HepG2 (cell line): ENCODE data around the gene MRPS5. TPM values are rescaled to one million over a fixed set of nuclear protein-coding genes. Genes with fewer than 3 reads are reported as not detected.

ENCODE experiments used
- E2F1 ChIP-seq: sonication (generic); formaldehyde crosslinking; IDR thresholded peaks from 2 replicates; pipeline ENCODE4 v1.5.0; 2020; ENCODE audit warnings: missing genetic modification reagents
- ELK4 ChIP-seq: sonication (generic); formaldehyde crosslinking; IDR thresholded peaks from 2 replicates; pipeline ENCODE4 v1.9.0; 2021; ENCODE audit warnings: missing genetic modification reagents, borderline replicate concordance
- FOXM1 ChIP-seq: sonication (generic); formaldehyde crosslinking; IDR thresholded peaks from 2 replicates; pipeline ENCODE4 v1.5.0; 2020; ENCODE audit warnings: missing genetic modification reagents
- KDM1A ChIP-seq: IDR thresholded peaks from 2 replicates; pipeline ENCODE4 v1.6.1; 2016; ENCODE audit warnings: missing compliant biosample characterization
- KDM3A ChIP-seq: IDR thresholded peaks from 2 replicates; pipeline ENCODE4 v1.6.1; 2018; ENCODE audit warnings: low read depth, missing compliant biosample characterization
- KMT2B ChIP-seq: IDR thresholded peaks from 2 replicates; pipeline ENCODE4 v1.6.1; 2016; ENCODE audit warnings: missing genetic modification reagents, missing compliant biosample characterization
- MBNL3 ChIP-seq: fragments of 250-450 bp; sonication (Bioruptor Pico); conservative IDR thresholded peaks from 2 replicates; pipeline ENCODE4 v1.8.0; 2022; ENCODE audit warnings: mild to moderate bottlenecking, inconsistent platforms
- NFE2L1 ChIP-seq: sonication (generic); formaldehyde crosslinking; IDR thresholded peaks from 2 replicates; pipeline ENCODE4 v1.4.0; 2020; ENCODE audit warnings: missing genetic modification reagents, mild to moderate bottlenecking, borderline replicate concordance
- RFXAP ChIP-seq: sonication (generic); formaldehyde crosslinking; IDR thresholded peaks from 2 replicates; pipeline ENCODE4 v1.4.0; 2020; ENCODE audit warnings: missing genetic modification reagents, borderline replicate concordance
- THYN1 ChIP-seq: sonication (generic); formaldehyde crosslinking; IDR thresholded peaks from 2 replicates; pipeline ENCODE4 v1.8.1; 2023; ENCODE audit warnings: low read depth, mild to moderate bottlenecking, moderate library complexity, missing genetic modification reagents, borderline replicate concordance
- ZFP82 ChIP-seq: sonication (generic); formaldehyde crosslinking; IDR thresholded peaks from 2 replicates; pipeline ENCODE4 v1.5.1; 2020; ENCODE audit warnings: mild to moderate bottlenecking, missing genetic modification reagents, borderline replicate concordance
- ZMYM3 ChIP-seq: sonication (generic); formaldehyde crosslinking; IDR thresholded peaks from 2 replicates; pipeline ENCODE4 v1.5.1; 2020; ENCODE audit warnings: mild to moderate bottlenecking, missing genetic modification reagents
- ZNF121 ChIP-seq: sonication (generic); formaldehyde crosslinking; IDR thresholded peaks from 2 replicates; pipeline ENCODE4 v1.5.0; 2020; ENCODE audit warnings: mild to moderate bottlenecking, missing genetic modification reagents
- ZNF124 ChIP-seq: sonication (generic); formaldehyde crosslinking; IDR thresholded peaks from 2 replicates; pipeline ENCODE4 v1.4.0; 2020; ENCODE audit warnings: missing genetic modification reagents
- ZNF17 ChIP-seq: sonication (generic); formaldehyde crosslinking; IDR thresholded peaks from 2 replicates; pipeline ENCODE4 v1.5.0; 2020; ENCODE audit warnings: mild to moderate bottlenecking, missing genetic modification reagents
- ZNF567 ChIP-seq: sonication (generic); formaldehyde crosslinking; IDR thresholded peaks from 2 replicates; pipeline ENCODE4 v1.8.1; 2023; ENCODE audit warnings: mild to moderate bottlenecking, missing genetic modification reagents, borderline replicate concordance
- ZNF792 ChIP-seq: IDR thresholded peaks from 2 replicates; pipeline ENCODE4 v1.6.1; 2016
- ZSCAN30 ChIP-seq: sonication (generic); formaldehyde crosslinking; IDR thresholded peaks from 2 replicates; pipeline ENCODE4 v1.5.0; 2020; ENCODE audit warnings: mild to moderate bottlenecking, missing genetic modification reagents
- polyA plus RNA-seq, 8 experiments: library from polyadenylated mRNA; depleted of rRNA in 3 of 8; stranded (reverse) in 7 of 8; unstranded in 1 of 8; fragments of >200 nt; fragmentation: Illumina TruSeq in 4 of 8; extraction: Trizol in 4 of 8; gene quantifications; 2 replicates each; pipeline versions ENCODE4 v1.2.1 to v1.2.3, GENCODE V29; 2011 to 2016; ENCODE audit warnings: low read depth in 4 of 8, missing spikeins in 1 of 8, mixed read lengths in 1 of 8; ENCODE audit not compliant: insufficient read depth in 1 of 8
- total RNA-seq, 5 experiments: library from RNA; depleted of rRNA; stranded (reverse); fragments of >200 nt; fragmentation: Illumina TruSeq; extraction: Trizol; gene quantifications; 2 replicates each; pipeline ENCODE4 v1.2.3, GENCODE V29; 2016; ENCODE audit warnings: low read depth in 1 of 5
- TF ChIP-seq, protein P1 (sequence below): IDR thresholded peaks from 2 replicates; pipeline ENCODE4 v1.6.1; 2016; ENCODE audit warnings: low read depth, control low read depth
- TF ChIP-seq, protein P2 (sequence below): sonication (generic); formaldehyde crosslinking; IDR thresholded peaks from 2 replicates; pipeline ENCODE4 v1.4.0; 2020; ENCODE audit warnings: missing genetic modification reagents, borderline replicate concordance
- TF ChIP-seq, protein P3 (sequence below): sonication (generic); formaldehyde crosslinking; IDR thresholded peaks from 2 replicates; pipeline ENCODE4 v1.8.1; 2023; ENCODE audit warnings: mild to moderate bottlenecking, moderate library complexity, missing genetic modification reagents
- TF ChIP-seq, protein P4 (sequence below): IDR thresholded peaks from 2 replicates; pipeline ENCODE4 v1.6.1; 2012; ENCODE audit warnings: inconsistent platforms

MRPS5 gene
- total and polyA plus RNA-seq, 2 of the 13 experiments (the other 11 are each of a cell fraction or from before 2014, with no cell fraction given), result 98.8 to 134 TPM

- TF ChIP-seq, protein P1, sequence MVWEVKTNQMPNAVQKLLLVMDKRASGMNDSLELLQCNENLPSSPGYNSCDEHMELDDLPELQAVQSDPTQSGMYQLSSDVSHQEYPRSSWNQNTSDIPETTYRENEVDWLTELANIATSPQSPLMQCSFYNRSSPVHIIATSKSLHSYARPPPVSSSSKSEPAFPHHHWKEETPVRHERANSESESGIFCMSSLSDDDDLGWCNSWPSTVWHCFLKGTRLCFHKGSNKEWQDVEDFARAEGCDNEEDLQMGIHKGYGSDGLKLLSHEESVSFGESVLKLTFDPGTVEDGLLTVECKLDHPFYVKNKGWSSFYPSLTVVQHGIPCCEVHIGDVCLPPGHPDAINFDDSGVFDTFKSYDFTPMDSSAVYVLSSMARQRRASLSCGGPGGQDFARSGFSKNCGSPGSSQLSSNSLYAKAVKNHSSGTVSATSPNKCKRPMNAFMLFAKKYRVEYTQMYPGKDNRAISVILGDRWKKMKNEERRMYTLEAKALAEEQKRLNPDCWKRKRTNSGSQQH (CRISPR knock-in tag), result 0 out of 2 replicates have a peak, but pooled peaks have one; percentile 7
- TF ChIP-seq ZSCAN30 (CRISPR knock-in tag) (0 out of 2 replicates have a peak, but pooled peaks have one; percentile 53), MBNL3 (CRISPR knock-in tag) (no peak), ZNF124 (CRISPR knock-in tag) (peak; percentile 7; the same call in 1 of the 2 replicates), KDM1A (CRISPR knock-in tag) (peak; percentile 85), ZFP82 (CRISPR knock-in tag) (0 out of 2 replicates have a peak, but pooled peaks have one; percentile 9), NFE2L1 (CRISPR knock-in tag) (no peak), ZNF567 (0 out of 2 replicates have a peak, but pooled peaks have one; percentile 6), KDM3A (no peak), ZMYM3 (CRISPR knock-in tag) (peak; percentile 96), ELK4 (0 out of 2 replicates have a peak, but pooled peaks have one; percentile 8), FOXM1 (CRISPR knock-in tag) (no peak; the same call in 1 of the 2 replicates), KMT2B (CRISPR knock-in tag) (no peak), ZNF792 (CRISPR knock-in tag) (no peak; the same call in 1 of the 2 replicates), E2F1 (CRISPR knock-in tag) (no peak), ZNF121 (CRISPR knock-in tag) (peak; percentile 37; the same call in 1 of the 2 replicates), RFXAP (CRISPR knock-in tag) (no peak), ZNF17 (CRISPR knock-in tag) (0 out of 2 replicates have a peak, but pooled peaks have one; percentile 56), THYN1 (CRISPR knock-in tag) (peak; percentile 6; the same call in 1 of the 2 replicates)
- TF ChIP-seq, protein P2, sequence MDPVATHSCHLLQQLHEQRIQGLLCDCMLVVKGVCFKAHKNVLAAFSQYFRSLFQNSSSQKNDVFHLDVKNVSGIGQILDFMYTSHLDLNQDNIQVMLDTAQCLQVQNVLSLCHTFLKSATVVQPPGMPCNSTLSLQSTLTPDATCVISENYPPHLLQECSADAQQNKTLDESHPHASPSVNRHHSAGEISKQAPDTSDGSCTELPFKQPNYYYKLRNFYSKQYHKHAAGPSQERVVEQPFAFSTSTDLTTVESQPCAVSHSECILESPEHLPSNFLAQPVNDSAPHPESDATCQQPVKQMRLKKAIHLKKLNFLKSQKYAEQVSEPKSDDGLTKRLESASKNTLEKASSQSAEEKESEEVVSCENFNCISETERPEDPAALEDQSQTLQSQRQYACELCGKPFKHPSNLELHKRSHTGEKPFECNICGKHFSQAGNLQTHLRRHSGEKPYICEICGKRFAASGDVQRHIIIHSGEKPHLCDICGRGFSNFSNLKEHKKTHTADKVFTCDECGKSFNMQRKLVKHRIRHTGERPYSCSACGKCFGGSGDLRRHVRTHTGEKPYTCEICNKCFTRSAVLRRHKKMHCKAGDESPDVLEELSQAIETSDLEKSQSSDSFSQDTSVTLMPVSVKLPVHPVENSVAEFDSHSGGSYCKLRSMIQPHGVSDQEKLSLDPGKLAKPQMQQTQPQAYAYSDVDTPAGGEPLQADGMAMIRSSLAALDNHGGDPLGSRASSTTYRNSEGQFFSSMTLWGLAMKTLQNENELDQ (CRISPR knock-in tag), result no peak
- TF ChIP-seq, protein P3, sequence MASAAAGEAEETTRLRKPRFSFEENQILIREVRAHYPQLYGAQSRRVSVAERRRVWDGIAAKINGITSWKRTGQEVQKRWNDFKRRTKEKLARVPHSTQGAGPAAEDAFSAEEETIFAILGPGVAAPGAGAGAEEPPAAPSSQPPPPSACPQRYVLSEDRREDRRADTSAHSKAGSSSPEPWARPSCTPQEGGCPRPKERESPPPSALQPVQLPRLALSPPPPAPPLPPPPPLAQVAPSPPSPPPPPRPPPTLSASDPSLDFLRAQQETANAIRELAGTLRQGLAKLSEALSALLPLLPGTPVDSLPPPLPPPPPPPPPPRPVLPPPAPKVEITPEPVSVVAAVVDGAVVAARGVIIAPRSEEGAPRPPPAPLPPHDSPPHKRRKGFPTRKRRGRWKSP (CRISPR knock-in tag), result 0 out of 2 replicates have a peak, but pooled peaks have one; percentile 6
- TF ChIP-seq, protein P4, sequence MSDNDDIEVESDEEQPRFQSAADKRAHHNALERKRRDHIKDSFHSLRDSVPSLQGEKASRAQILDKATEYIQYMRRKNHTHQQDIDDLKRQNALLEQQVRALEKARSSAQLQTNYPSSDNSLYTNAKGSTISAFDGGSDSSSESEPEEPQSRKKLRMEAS, result peak; percentile 1; the same call in 1 of the 2 replicates
Observed at GRCh38 chr2:95166065-95166763, 44.6 kb upstream of the MRPS5 start (continued).
